Measurements from ENCODE around the gene PHYHD1.

PHYHD1 gene

GRCh38 chr9:128921881-128922763, 1.3 kb downstream of the PHYHD1 start:
- Histone ChIP-seq H3F3A (ENCODE audit: insufficient read depth, low read length) (no peaks in the 10 kb centered on the region), H3K9me3 (replicated peaks; ENCODE audit: insufficient read depth, low read length) (no peaks in the 10 kb centered on the region), H3K27me3 (replicated peaks; ENCODE audit: insufficient read depth, low read length) (no peaks in the 10 kb centered on the region), H3K79me2 (ENCODE audit: low read length) (no peaks in the 10 kb centered on the region), H3K4me2 (ENCODE audit: low read depth, low read length) (no peak overlapping the region), H4K20me1 (ENCODE audit: insufficient read depth, low read length) (no peaks in the 10 kb centered on the region), H3K36me3 (replicated peaks; ENCODE audit: insufficient read depth, low read length) (no peaks in the 10 kb centered on the region), H2AFZ (ENCODE audit: low read length) (no peak overlapping the region), H3K4me1 (ENCODE audit: low read length) (no peaks in the 10 kb centered on the region), H3K4me3 (ENCODE audit: low read length) (no peak overlapping the region), H3K9ac (ENCODE audit: low read length) (no peak overlapping the region), H3K9me2 (replicated peaks; ENCODE audit: insufficient read depth, low read length) (no peaks in the 10 kb centered on the region), H3K27ac (ENCODE audit: low read length) (no peak overlapping the region)
- TF ChIP-seq CTCF (IDR thresholded peaks at IDR 0.05; ENCODE audit: low read length) (no peak), EZH2phosphoT487 (IDR thresholded peaks at IDR 0.05; ENCODE audit: low read length) (no peak), EZH2 (optimal IDR thresholded peaks at IDR 0.05; ENCODE audit: low read depth, low read length) (no peak)
- DNase-seq, result no peak

- H3K36me3 ChIP-seq (replicated peaks; ENCODE audit: insufficient read depth, low read length), result no peaks in the 10 kb centered on the region
- H3F3A ChIP-seq (ENCODE audit: insufficient read depth, low read length), result no peaks in the 10 kb centered on the region
- H3K4me1 ChIP-seq (ENCODE audit: low read length), result no peaks in the 10 kb centered on the region
- DNase-seq, result no peak
- no peaks in the 10 kb centered on the region for H4K20me1 ChIP-seq (ENCODE audit: insufficient read depth, low read length)
- no peak overlapping the region for H3K4me3 ChIP-seq (ENCODE audit: low read length)
- H3K9me2 ChIP-seq (replicated peaks; ENCODE audit: insufficient read depth, low read length), result no peaks in the 10 kb centered on the region
- H3K27ac ChIP-seq (ENCODE audit: low read length), result no peak overlapping the region
- H3K4me2 ChIP-seq (ENCODE audit: low read depth, low read length), result no peak overlapping the region
- H3K9me3 ChIP-seq (replicated peaks; ENCODE audit: insufficient read depth, low read length), result no peaks in the 10 kb centered on the region
- H3K9ac ChIP-seq (ENCODE audit: low read length), result no peak overlapping the region
- H3K79me2 ChIP-seq (ENCODE audit: low read length), result no peaks in the 10 kb centered on the region
- H3K27me3 ChIP-seq (replicated peaks; ENCODE audit: insufficient read depth, low read length), result no peaks in the 10 kb centered on the region
- TF ChIP-seq EZH2 (optimal IDR thresholded peaks at IDR 0.05; ENCODE audit: low read depth, low read length) (no peak), EZH2phosphoT487 (IDR thresholded peaks at IDR 0.05; ENCODE audit: low read length) (no peak), CTCF (IDR thresholded peaks at IDR 0.05; ENCODE audit: low read length) (no peak)
- no peak overlapping the region for H2AFZ ChIP-seq (ENCODE audit: low read length)
These were observed 2.7 kb downstream of the PHYHD1 start for GRCh38 chr9:128923493-128923883.

GRCh38 chr9:128927731-128928411, 7.1 kb downstream of the PHYHD1 start:
- Histone ChIP-seq H3K36me3 (replicated peaks; ENCODE audit: insufficient read depth, low read length) (no peaks in the 10 kb centered on the region), H3K27me3 (replicated peaks; ENCODE audit: insufficient read depth, low read length) (no peaks in the 10 kb centered on the region), H3K9ac (ENCODE audit: low read length) (no peak overlapping the region), H2AFZ (ENCODE audit: low read length) (peak overlapping the region; percentile 49), H3K79me2 (ENCODE audit: low read length) (no peaks in the 10 kb centered on the region), H3F3A (ENCODE audit: insufficient read depth, low read length) (no peaks in the 10 kb centered on the region), H3K4me2 (ENCODE audit: low read depth, low read length) (no peak overlapping the region), H3K9me3 (replicated peaks; ENCODE audit: insufficient read depth, low read length) (no peaks in the 10 kb centered on the region), H4K20me1 (ENCODE audit: insufficient read depth, low read length) (no peaks in the 10 kb centered on the region), H3K9me2 (replicated peaks; ENCODE audit: insufficient read depth, low read length) (no peaks in the 10 kb centered on the region), H3K27ac (ENCODE audit: low read length) (no peak overlapping the region), H3K4me3 (ENCODE audit: low read length) (no peak overlapping the region), H3K4me1 (ENCODE audit: low read length) (no peaks in the 10 kb centered on the region)
- TF ChIP-seq EZH2 (optimal IDR thresholded peaks at IDR 0.05; ENCODE audit: low read depth, low read length) (no peak), CTCF (IDR thresholded peaks at IDR 0.05; ENCODE audit: low read length) (peak; percentile 92)
- DNase-seq, result peak; percentile 38
